GM19240 (cell line): ENCODE data around the gene C11orf65.
A peak's percentile ranks its signal among the peaks of the same experiment; 100 is the strongest.

ENCODE experiments used
- DNase-seq: peaks from one replicate; pipeline ENCODE4 v3.0.0; 2011; ENCODE audit warnings: low spot score; ENCODE audit not compliant: insufficient read length

C11orf65 gene

GRCh38 chr11:108467091-108467823 lies at the start of gene C11orf65:
Gene C11orf65 (minus strand): TSS chr11:108467529. CDS start chr11:108461559, 5,970 bp downstream.
- peak; percentile 79 for DNase-seq

GRCh38 chr11:108516125-108516524 lies 48.8 kb upstream of the C11orf65 start:
- no peak for DNase-seq

- DNase-seq = no peak
Measured at GRCh38 chr11:108512708-108513107, 45.4 kb upstream of the C11orf65 start.

DNA sequence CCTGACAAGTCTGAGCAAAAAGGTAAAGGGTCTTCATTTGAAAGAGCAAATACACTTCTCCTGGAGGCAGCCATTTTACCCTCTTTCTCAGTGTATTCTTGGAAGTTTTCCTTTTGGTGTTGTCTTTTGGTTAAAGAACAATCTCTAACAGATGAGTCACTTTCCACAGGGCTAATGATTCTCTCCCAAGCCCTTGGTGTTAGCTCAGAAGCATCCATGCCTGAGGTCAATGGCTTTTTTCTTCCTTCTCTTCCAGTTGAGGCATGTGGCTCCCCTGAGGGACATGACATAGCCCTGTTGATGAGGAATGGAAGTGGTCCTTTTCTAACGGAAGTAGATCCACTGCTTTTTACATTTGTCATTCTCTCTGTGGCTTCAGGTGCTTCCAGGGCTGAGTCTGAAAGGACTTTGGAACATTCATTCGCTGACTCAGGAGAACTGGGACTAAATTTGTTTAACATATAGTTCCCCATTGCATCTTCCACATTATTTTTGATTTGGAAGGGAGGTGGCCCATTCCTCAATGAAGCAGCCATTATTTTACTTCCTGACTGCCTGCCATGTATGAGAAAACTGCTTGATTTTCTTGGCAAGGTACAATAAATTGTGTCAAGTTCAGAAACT lies 44.6 kb upstream of the C11orf65 start:
- DNase-seq = no peak

DNA sequence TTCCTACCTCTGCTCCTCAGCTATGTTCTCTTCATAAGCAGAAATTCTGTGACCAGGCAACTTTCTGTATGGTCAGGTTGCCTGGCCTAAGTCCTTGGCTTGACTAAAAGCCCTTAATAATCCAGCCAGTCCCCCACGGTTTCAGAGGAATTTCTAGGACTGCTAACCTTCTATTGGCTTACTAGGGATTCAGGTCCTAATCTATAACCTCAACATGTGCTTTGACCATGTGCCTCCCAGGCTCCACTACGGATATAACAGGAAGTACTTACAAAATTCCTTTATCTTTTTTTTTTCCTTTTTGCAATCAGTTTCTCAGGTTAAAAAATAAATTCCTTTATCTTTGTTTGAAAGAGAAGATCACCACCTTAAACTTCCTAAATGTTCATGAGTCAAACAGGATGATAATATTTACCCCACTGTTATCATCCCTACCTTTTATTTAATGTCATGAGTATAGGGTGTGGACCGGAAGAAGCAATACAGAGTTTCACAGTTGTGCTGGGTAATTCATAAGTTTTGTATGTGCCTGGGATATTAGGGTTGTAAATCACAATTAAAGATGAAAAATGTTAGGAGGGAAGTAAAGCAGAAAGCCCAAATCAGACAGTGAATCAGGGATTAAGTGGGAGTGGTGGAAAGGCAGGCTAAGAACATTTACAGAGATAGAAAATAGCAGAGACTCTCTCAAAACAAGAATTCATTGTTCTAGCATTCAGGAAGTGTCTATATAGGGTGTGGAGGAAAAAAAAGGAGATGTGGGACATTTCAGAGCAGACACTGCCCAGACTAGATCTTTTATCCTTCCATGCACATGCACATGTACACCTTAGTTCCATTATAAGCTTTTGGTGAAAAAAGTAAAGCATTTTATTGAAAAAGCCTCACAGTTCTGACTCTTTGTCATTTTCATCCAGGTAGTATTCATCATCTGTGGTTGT lies 41.6 kb upstream of the C11orf65 start:
- no peak for DNase-seq

DNA sequence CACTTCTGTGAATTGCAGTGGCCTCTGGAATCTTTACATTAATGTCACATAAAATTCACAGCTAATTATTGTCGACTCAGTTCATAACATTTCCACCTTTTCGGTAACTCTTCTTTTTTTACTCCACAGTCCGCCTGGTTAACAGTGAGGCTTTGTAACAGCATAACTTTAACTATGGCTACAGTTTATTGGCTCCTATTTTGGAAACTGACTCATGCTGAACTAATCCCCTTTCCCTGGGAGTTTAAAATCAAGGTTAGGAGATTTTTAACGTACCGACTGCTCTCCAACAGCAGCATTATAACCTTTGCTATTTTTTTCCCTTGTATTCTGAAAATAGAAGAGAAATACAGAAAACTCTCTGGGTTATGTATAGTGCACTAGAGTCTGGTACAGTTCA lies 34.1 kb upstream of the C11orf65 start:
- no peak for DNase-seq

- DNase-seq = no peak
Measured at GRCh38 chr11:108500721-108501120, 33.4 kb upstream of the C11orf65 start.

DNA sequence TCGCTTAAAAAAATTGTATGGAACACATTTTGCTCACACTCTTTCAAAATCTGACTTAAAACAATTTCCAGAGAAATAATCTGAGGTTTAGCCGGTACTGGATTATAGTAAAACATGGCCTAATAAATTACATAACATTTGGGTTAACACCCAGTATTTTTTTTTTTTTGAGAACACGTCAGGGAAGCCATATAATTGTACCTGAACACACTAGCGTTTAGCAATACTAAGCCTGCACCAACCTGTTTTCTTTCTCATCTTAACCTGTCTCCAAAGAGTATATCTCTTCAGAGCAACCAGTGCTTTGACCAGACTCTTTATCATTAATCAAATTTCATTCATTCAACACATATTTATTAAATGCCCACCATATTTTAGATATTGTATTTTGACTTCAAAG lies 32.8 kb upstream of the C11orf65 start:
- DNase-seq = no peak

DNA sequence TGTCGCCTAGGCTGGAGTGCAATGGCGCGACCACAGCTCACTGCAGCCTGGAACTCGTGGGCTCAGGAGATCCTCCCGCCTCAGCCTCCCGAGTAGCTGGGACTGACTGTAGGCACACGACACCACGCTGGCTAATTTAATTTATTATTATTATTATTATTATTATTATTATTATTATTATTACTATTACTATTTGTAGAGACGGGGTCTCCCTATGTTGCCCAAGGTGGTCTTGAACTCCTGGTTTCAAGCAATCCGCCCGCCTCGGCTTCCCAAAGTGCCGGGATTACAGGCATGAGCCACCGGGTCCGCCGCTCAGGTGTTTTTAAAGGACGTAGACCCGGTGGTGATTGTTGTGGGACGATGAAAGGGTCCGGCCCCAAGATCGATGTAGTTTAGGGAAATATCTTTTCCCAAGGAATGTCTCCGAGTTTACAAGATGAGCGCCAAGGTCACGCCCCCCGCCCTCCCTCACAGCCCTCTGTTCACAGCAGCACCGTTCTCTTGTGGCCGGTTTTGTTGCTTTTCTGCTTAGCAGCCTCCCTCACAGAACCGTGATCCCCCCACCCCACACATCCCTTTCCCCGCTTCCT lies 31.6 kb upstream of the C11orf65 start:
- no peak for DNase-seq

DNA sequence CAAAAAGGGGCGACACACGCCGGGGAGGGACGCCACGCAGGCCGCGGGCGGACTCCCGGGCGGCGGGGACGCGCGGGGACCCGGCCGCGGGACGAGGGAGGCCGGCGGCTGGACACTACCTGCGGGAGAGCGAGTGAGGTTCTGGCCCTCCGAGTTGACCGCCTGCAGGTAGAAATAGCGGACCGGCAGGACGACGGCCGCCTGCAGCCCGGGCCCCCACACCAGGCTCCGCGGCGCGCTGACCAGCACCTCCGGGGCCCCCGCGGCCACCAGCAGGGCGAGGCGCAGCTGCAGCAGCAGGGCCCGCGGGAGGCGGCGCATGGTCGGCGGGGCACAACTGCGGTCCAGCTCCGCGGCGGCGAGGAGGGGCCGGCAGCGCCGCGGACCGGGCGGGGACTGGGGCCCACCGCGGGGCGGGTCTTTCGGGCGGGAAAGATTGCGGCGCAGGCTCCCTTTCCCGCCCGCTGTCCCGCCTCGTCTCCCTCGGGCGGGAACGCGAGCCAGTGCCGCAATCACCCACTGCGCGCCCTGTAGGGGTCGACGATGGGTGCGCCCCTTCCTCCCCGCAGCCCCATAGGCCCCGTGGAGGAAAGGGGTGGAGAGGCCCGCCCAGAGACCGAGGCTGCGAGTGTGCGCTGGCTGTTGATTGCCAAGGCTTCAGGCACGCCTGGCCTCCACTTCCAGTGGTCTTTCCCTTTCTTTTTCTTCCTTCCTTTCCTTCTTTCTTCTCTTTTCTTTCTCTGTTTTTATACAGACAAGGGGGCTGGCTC lies 30.9 kb upstream of the C11orf65 start, which contains the start of gene POGLUT3:
TSS of gene POGLUT3 (minus strand) at position 339 of the 770 bp plus-strand sequence. CDS start at position 321, 18 bp downstream.
- peak; percentile 33 for DNase-seq

GRCh38 chr11:108497317-108498045 lies 30.2 kb upstream of the C11orf65 start:
- DNase-seq = no peak

DNA sequence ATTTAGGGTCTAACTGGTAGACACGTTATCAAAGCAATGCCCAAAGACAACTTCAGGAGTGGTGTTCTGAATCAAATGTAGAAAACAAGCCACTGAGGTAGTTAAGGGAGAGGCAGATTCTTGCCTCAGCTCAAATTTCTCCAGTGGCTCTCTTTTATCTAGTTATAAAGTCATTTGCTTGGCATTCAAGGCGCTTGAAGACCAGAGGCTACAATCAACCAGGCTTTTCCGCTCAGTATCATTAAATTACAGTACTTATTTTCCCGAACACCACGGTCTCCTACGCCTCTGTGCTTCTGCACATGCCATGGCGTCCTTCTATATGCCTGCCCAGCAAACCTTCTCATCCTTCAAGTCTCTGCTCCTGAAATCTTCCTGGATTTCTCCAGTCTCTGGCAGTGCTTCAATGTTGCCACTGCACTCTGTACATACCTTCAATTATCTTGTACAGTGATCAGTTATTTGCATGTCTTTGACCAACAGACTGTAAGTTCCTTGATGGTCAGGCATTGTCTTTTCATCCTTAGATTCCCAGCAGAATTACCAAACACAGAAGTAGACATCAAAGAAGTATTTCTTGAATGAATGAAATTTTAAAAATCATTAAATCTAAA lies 29.4 kb upstream of the C11orf65 start:
- no peak for DNase-seq

- DNase-seq = no peak
Measured at GRCh38 chr11:108495326-108495725, 28.0 kb upstream of the C11orf65 start.

DNA sequence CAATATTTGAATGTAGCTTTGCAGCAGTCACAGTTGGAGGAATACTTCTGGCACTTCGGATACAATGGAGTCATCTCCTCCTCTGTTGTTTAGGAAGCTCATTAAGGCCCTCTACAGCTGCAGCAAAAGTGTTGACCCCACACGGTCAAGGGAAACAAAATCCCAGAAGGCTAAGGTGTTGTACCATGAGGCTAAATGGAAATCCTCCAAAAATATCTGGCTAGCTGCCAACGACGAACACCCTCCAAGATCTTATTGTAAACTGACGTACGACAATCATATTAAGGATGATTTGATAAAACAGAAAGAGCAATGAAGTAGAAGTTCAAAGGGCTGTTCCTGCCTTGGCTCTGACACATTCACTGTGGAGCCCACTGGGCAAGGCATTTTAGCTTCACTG lies 26.9 kb upstream of the C11orf65 start:
- DNase-seq = no peak

DNA sequence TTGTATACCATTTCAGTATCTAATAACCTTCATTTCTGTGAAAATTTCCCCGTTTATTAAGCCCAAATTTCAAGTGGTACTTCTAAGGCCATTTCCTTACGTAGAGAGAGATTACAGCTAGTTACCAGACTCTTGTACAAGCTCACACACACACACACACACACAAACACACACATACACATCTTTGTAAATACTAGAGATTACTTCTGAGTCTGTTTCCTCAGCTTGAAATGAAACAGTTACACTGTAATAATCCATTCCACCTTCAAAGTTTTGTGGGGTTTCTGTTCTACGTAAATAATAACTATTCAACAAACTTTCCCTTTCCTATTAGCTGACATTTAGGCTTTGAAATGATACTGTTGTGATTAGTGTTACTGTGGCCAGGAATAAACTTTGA lies 24.6 kb upstream of the C11orf65 start:
- DNase-seq = no peak

- no peak for DNase-seq
Measured at GRCh38 chr11:108486828-108487227, 19.5 kb upstream of the C11orf65 start.

DNA sequence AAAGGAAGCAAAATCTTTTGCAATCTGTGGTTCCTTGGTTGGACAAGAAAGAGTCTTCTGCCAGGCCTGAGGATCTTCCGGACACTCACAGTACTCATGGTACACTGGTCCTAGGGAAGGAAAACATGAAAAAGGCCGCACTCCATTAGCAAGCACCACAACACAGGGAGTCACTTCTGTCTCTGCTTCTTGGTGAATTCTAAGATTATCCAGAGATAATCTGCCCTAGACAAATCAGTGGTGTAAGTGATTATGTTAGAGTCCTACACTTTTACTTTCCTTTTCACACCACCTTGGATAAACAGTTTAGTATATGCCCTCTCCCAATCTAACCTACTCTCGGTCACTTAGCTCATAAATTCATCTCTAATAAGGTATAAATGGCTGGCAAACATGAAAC lies 19.0 kb upstream of the C11orf65 start:
- no peak for DNase-seq

DNA sequence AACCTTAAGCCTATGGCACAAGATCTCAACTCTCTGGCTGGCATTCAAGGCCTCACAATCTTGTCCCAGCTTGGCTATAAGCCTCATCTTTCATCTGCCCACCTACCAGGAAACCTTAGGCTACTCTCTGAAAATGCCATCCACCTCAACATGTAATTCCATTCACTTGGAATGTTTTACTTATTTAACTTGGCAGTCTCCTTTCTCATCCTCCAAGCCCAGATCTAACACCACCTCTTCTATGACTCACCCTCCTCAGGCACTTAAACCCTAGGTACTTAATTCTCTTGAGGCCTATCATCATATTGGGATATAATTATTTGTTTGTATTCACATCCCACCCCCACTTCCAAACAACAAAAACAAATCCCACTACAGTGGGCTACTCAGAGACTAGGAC lies 15.8 kb upstream of the C11orf65 start:
- DNase-seq = no peak

DNA sequence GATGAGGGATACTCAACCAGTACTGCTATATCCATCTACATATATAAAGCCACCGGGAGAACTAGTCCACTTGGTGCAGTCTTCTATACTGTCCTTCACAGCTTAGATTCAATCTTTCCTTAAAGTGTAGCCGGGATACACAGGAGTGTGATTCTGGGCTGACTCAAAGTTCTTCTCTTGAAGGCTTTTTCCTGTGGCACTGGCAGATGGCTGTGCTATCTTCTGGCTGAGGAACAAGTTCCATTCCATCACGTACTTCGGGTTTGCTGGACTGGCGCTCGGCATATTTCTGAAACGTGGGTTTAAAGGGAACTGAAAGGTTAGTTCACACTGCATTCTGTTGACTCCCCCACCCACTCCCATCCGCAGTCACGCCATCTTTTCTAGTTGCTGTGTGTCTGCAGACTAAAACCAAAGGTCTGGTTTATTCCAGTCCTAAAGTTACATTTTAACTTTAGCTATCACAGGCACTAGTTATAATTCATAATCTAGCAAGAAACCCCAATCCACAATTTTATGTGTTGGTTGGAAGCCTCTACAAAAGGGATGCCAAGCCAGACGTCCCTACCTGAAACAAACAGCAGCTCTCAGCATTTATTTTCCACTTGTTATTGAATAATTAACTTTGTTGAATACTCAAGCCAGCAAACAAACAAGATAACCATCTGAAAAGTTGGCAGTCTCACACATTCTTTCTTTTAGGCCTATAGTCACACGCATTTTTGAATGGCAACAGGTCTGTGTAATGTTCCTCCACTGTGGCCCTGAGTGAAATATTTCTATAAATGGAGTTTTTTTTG lies 7.5 kb upstream of the C11orf65 start:
- DNase-seq = no peak
